SK-N-SH (cell line): ENCODE results near the gene GPR137. TPM values are rescaled to one million over a fixed set of nuclear protein-coding genes. Genes with fewer than 3 reads are reported as not detected.

Experiments used
- CTCF ChIA-PET: fragments of 300-600, 350-600 bp; formaldehyde crosslinking; extraction: SDS; loops from one replicate; lab custom pipeline; 2021; lab: Yijun Ruan, JAX
- POLR2A ChIA-PET: fragments of 350-600 bp; sonication (Branson Sonifier 250); formaldehyde crosslinking; extraction: SDS; loops from one replicate; lab custom pipeline; 2020; ENCODE audit warnings: antibody characterized with exemption, inconsistent platforms; lab: Yijun Ruan, JAX
- DNase-seq: peaks from one replicate; pipeline ENCODE4 v3.0.0; 2012
- H2AFZ ChIP-seq: fragments of 200-600 bp; sonication (generic); 2 replicates; pipeline ENCODE4 v1.8.1; 2016; ENCODE audit warnings: antibody characterized with exemption, mild to moderate bottlenecking, low read depth
- H3F3A ChIP-seq: fragments of 200-600 bp; sonication (generic); replicated peaks from 2 replicates; pipeline ENCODE3; 2016; ENCODE audit warnings: antibody characterized with exemption, mild to moderate bottlenecking; ENCODE audit not compliant: insufficient read depth
- H3K27ac ChIP-seq, 2 experiments: fragments of 200-500 bp in 1 of 2; fragments of 200-600 bp in 1 of 2; sonication (Bioruptor generic) in 1 of 2; sonication (generic), shearing (Covaris generic) in 1 of 2; 2 replicates each; pipeline versions ENCODE4 v1.5.1 to v1.6.1; 2014 to 2016; ENCODE audit warnings: low read depth in 2 of 2, inconsistent platforms in 1 of 2, low read length in 1 of 2, mild to moderate bottlenecking in 1 of 2, mixed read lengths in 1 of 2
- H3K27me3 ChIP-seq: fragments of 200-600 bp; sonication (generic), shearing (Covaris generic); 2 replicates; pipeline ENCODE4 v1.6.1; 2016; ENCODE audit warnings: mixed run types; ENCODE audit not compliant: insufficient read depth
- H3K36me3 ChIP-seq, 2 experiments: fragments of 200-500 bp in 1 of 2; fragments of 200-600 bp in 1 of 2; sonication (Bioruptor generic) in 1 of 2; sonication (generic) in 1 of 2; replicated peaks in 1 of 2; 2 replicates each; pipeline versions ENCODE3 to v1.5.1; 2014 to 2016; ENCODE audit warnings: low read length in 1 of 2, mild to moderate bottlenecking in 1 of 2; ENCODE audit not compliant: insufficient read depth in 2 of 2, control insufficient read depth in 1 of 2
- H3K4me1 ChIP-seq, 2 experiments: fragments of 200-500 bp in 1 of 2; fragments of 200-600 bp in 1 of 2; sonication (Bioruptor generic) in 1 of 2; sonication (generic), shearing (Covaris generic) in 1 of 2; 2 replicates each; pipeline versions ENCODE4 v1.5.1 to v1.6.1; 2014 to 2016; ENCODE audit warnings: low read depth in 1 of 2, low read length in 1 of 2, mixed run types in 1 of 2; ENCODE audit not compliant: insufficient read depth in 2 of 2, control insufficient read depth in 1 of 2
- H3K4me2 ChIP-seq: fragments of 200-600 bp; sonication (generic), shearing (Covaris generic); 2 replicates; pipeline ENCODE4 v1.6.1; 2017; ENCODE audit warnings: mixed run types
- H3K4me3 ChIP-seq, 2 experiments: fragments of 200-500 bp in 1 of 2; fragments of 200-600 bp in 1 of 2; sonication (Bioruptor generic) in 1 of 2; sonication (generic), shearing (Covaris generic) in 1 of 2; 2 replicates each; pipeline versions ENCODE4 v1.5.1 to v1.8.1; 2014 to 2016; ENCODE audit warnings: low read depth in 2 of 2, inconsistent platforms in 1 of 2, low read length in 1 of 2, mild to moderate bottlenecking in 1 of 2, mixed read lengths in 1 of 2, moderate library complexity in 1 of 2
- H3K79me2 ChIP-seq: fragments of 200-600 bp; sonication (generic); 2 replicates; pipeline ENCODE4 v1.8.1; 2017; ENCODE audit warnings: mild to moderate bottlenecking; ENCODE audit not compliant: insufficient read depth
- H3K9ac ChIP-seq: fragments of 200-600 bp; sonication (generic); 2 replicates; pipeline ENCODE4 v1.6.1; 2017; ENCODE audit warnings: mixed run types
- H3K9me2 ChIP-seq: fragments of 200-600 bp; sonication (generic); 2 replicates; pipeline ENCODE4 v1.6.1; 2017; ENCODE audit warnings: mixed run types
- H3K9me3 ChIP-seq: fragments of 200-600 bp; sonication (generic); 2 replicates; pipeline ENCODE4 v1.6.1; 2017; ENCODE audit warnings: mixed run types, mild to moderate bottlenecking, moderate library complexity
- H4K20me1 ChIP-seq: fragments of 200-600 bp; sonication (generic); 2 replicates; pipeline ENCODE4 v1.6.1; 2017; ENCODE audit warnings: mild to moderate bottlenecking, mixed run types; ENCODE audit not compliant: insufficient read depth
- ELF1 ChIP-seq: IDR thresholded peaks from 2 replicates; pipeline ENCODE4 v1.4.0; 2012
- EP300 ChIP-seq, 2 experiments: IDR thresholded peaks; 2 replicates each; pipeline versions ENCODE4 v1.4.0 to v1.6.1; 2012; ENCODE audit warnings: borderline replicate concordance in 1 of 2, low read depth in 1 of 2, low read length in 1 of 2
- EZH2phosphoT487 ChIP-seq: fragments of 200-600 bp; sonication (generic); IDR thresholded peaks from 2 replicates; pipeline ENCODE4 v1.6.1; 2017; ENCODE audit warnings: low read depth, mixed run types, mild to moderate bottlenecking, antibody characterized with exemption, moderate library complexity, borderline replicate concordance
- FOSL2 ChIP-seq: IDR thresholded peaks from 2 replicates; pipeline ENCODE4 v1.4.0; 2012; ENCODE audit warnings: low read depth, mild to moderate bottlenecking, moderate library complexity, borderline replicate concordance
- FOXM1 ChIP-seq: IDR thresholded peaks from 2 replicates; pipeline ENCODE4 v1.4.0; 2012; ENCODE audit warnings: low read depth, mild to moderate bottlenecking
- GABPA ChIP-seq: IDR thresholded peaks from 2 replicates; pipeline ENCODE4 v1.4.0; 2012; ENCODE audit warnings: low read depth, mild to moderate bottlenecking
- MAX ChIP-seq: IDR thresholded peaks from 2 replicates; pipeline ENCODE4 v1.4.0; 2012; ENCODE audit warnings: low read depth
- MEF2A ChIP-seq: IDR thresholded peaks from 2 replicates; pipeline ENCODE4 v1.4.0; 2012; ENCODE audit warnings: low read depth, borderline replicate concordance
- MXI1 ChIP-seq: IDR thresholded peaks from 2 replicates; pipeline ENCODE4 v1.6.1; 2012; ENCODE audit warnings: mild to moderate bottlenecking, low read depth, low read length, improper control_type of control experiment
- POLR2AphosphoS5 ChIP-seq: IDR thresholded peaks from 2 replicates; pipeline ENCODE4 v1.6.1; 2012; ENCODE audit warnings: low read depth, low read length
- RAD21 ChIP-seq: IDR thresholded peaks from 2 replicates; pipeline ENCODE4 v1.6.1; 2012; ENCODE audit warnings: mild to moderate bottlenecking, low read length
- RCOR1 ChIP-seq: fragments of 150-350 bp; IDR thresholded peaks from 2 replicates; pipeline ENCODE4 v1.6.1; 2017; ENCODE audit warnings: antibody characterized with exemption, low read length
- REST ChIP-seq: IDR thresholded peaks from 2 replicates; pipeline ENCODE4 v1.6.1; 2012; ENCODE audit warnings: mild to moderate bottlenecking, low read depth, low read length, moderate library complexity
- RFX5 ChIP-seq: IDR thresholded peaks from 2 replicates; pipeline ENCODE4 v1.6.1; 2012; ENCODE audit warnings: mild to moderate bottlenecking, improper control_type of control experiment, low read length
- SMC3 ChIP-seq: IDR thresholded peaks from 2 replicates; pipeline ENCODE4 v1.6.1; 2012; ENCODE audit warnings: low read depth, low read length, improper control_type of control experiment
- TAF1 ChIP-seq: IDR thresholded peaks from 2 replicates; pipeline ENCODE4 v1.6.1; 2012; ENCODE audit warnings: low read depth, mild to moderate bottlenecking, low read length, moderate library complexity, borderline replicate concordance
- USF2 ChIP-seq: fragments of 150-350 bp; IDR thresholded peaks from 2 replicates; pipeline ENCODE4 v1.6.1; 2017; ENCODE audit warnings: antibody characterized with exemption, low read length, low read depth, borderline replicate concordance
- ZBTB33 ChIP-seq: IDR thresholded peaks from 2 replicates; pipeline ENCODE4 v1.4.0; 2012; ENCODE audit warnings: low read depth, borderline replicate concordance
- WGBS: methylation state at CpG from one replicate; pipeline ENCODE4 v1.1.6; 2017; ENCODE audit warnings: low lambda C conversion rate; 5-methylcytosine and 5-hydroxymethylcytosine counted together
- polyA plus RNA-seq, 3 experiments: library from polyadenylated mRNA; depleted of rRNA; stranded (reverse); fragments of >200 nt; gene quantifications; 2 replicates each; pipeline ENCODE4 v1.2.3, GENCODE V29; 2012

Gene GPR137
- polyA plus RNA-seq, 1 of the 3 experiments (the other 2 are of a cell fraction), result 29.9 TPM

- WGBS, result 81% methylated on average over 11 of the region's 11 CpGs
- DNase-seq, result no peak
- H2AFZ ChIP-seq, result no peak overlapping the region
- peak overlapping the region; percentile 83; the same call in 1 of the 2 replicates for H3K9ac ChIP-seq
- POLR2A ChIA-PET, result interaction anchor here (0.7 kb wide), 1 partner anchor 26 kb away, joined by 3 read pairs; no protein-coding TSS in a partner anchor
- H3K4me2 ChIP-seq, result peak overlapping the region; percentile 93
- peak overlapping the region; percentile 94 to 98 for H3K27ac ChIP-seq
- H3K9me2 ChIP-seq, result no peaks in the 10 kb centered on the region
- TF ChIP-seq FOSL2 (no peak), TAF1 (no peak), REST (no peak), RCOR1 (no peak), ELF1 (no peak), ZBTB33 (no peak), FOXM1 (no peak), MEF2A (no peak), RFX5 (no peak), MXI1 (no peak), POLR2AphosphoS5 (no peak), GABPA (no peak), RAD21 (no peak), MAX (no peak), USF2 (no peak), EP300 (IDR thresholded peaks at IDR 0.05; ENCODE audit: borderline replicate concordance in 1 of 2, low read depth in 1 of 2, low read length in 1 of 2) (no peak), EZH2phosphoT487 (no peak), SMC3 (no peak)
- TF ChIP-seq, all 33 proteins: peak for 0
- CTCF ChIA-PET, result interaction anchor here (0.6 to 1.5 kb wide), 2 partner anchors 13 to 35 kb away, joined by 3 to 4 read pairs; no protein-coding TSS in a partner anchor
- Histone ChIP-seq H3K36me3 (peaks cover 10 to 30% of the 10 kb centered on the region in 2 experiments), H3K27me3 (no peaks in the 10 kb centered on the region), H4K20me1 (no peaks in the 10 kb centered on the region), H3K4me1 (peaks cover 16 to 40% of the 10 kb centered on the region in 2 experiments; a peak in 2 of 4 replicates), H3K79me2 (peaks cover 43% of the 10 kb centered on the region), H3K9me3 (no peaks in the 10 kb centered on the region), H3K4me3 (peak overlapping the region; percentile 64 to 92), H3F3A (peaks cover 28% of the 10 kb centered on the region)
Observed at GRCh38 chr11:64239662-64240434, 45.8 kb upstream of the GPR137 start.
